Smooth muscle cell of the brain vasculature (primary cell): ENCODE measurements around the gene CIITA.
"Not testable (repeated sequence)": the region's sequence is repeated elsewhere in the genome, so short reads cannot be mapped to it uniquely, and the experiment has no call there.

ENCODE experiments used
- DNase-seq: peaks from one replicate; pipeline ENCODE4 v3.0.0-alpha.2; 2012; ENCODE audit warnings: low read depth, low spot score

Gene CIITA

DNA sequence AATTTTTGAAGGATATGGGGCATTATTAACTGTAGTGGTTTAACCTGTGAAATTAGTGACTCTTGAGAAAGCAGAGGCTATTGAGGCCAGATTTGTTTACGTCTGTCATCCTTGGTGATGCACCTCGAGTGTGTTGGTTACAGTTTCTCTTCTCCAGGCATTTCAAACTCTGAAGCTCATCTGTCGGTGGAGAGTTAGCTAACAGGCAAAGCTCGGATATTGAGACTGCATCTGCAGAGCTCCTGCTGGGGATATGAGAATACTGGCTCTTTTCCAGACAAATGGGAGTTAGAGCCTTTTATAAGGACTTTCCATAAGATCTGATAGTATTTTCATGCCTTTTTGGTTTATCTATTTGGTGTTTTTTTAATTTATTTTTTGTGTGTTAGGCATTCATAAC, 74.0 kb downstream of the CIITA start:
- no peak for DNase-seq

DNA sequence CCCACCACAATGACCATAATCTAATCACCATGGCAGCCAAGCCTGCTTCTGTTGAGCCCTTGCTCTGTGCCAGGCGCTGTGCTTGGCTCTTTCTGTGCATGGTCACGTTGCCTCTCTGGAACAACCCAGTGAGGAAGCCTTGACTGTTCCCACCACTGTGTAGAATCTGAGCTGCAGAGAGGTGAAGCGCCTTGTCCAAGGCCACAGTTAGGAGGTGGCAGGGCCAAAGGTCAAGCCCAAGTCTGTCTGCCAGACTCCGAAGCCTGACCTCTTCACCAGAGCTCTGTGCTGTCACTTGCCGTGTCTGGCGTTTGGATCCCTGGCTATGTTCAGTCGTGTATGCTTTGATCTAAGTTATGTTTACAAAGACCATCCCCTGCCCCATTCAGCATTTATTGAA, 77.9 kb downstream of the CIITA start:
- DNase-seq = no peak

DNA sequence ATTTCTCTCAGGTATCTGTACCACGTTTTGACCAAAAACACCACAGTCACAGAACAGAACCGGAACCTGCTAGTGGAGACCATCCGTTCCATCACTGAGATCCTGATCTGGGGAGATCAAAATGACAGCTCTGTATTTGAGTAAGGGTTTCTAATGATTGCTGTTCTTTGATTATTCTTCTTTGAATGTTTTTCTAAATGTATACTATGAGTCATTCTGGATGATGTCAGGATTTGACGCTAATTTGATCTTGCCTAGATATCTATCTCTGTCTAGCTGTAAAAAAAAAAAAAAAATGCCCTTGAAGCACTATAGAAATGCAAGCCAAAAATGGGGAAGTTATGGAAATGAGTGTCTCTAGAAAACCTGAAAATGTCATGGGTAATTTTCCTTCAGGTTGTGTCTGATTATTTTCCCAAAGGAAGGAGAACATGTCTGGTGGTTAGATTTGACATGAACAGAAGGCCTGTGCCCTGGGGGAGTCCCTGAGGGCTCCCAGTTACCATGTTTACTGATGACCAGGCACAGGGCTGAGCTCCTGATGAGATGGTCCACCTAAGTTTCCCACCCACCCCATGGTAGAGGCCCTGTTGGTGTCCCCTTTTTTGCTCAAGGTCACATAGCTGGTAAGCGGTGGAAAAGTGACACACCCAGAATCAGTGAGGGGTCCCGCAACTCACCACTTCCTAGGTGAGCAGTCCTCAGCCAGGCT, 80.9 kb downstream of the CIITA start:
- DNase-seq = no peak

DNA sequence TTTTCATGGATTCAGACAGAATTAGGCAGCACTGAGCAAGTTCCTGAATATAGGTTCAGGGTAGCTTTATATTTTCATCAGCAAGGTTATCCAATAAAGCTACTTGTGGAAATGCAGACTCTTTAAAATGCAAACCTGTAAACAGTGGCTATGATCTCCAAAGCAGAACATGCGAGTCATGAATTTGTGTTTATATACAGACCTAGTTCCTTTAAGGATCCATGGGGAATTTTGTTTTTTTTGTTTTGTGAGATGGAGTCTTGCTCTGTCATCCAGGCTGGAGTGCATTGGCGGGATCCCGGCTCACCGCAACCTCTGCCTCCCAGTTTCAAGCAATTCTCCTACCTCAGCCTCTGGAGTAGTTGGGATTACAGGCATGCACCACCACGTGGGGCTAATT, 82.2 kb downstream of the CIITA start:
- DNase-seq = no peak

DNA sequence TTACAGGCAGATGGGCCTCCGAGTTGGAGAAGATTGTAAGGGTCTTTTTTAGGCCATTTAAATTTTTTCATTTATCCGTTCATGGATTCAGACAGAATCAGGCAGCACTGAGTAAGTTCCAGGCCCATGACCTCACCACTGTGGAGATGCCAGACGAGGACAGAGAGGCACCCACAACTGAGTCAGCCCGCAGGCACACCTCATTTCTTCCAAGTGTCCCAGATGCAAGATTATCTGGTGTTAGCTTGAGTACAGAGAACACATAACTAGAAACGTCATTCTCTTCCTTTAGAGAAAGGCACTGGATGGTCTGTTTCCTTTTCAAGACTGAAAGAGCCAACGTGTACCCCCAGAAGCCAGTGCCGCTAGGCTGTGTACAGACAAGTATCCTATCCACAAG, 84.2 kb downstream of the CIITA start:
- DNase-seq = no peak

DNA sequence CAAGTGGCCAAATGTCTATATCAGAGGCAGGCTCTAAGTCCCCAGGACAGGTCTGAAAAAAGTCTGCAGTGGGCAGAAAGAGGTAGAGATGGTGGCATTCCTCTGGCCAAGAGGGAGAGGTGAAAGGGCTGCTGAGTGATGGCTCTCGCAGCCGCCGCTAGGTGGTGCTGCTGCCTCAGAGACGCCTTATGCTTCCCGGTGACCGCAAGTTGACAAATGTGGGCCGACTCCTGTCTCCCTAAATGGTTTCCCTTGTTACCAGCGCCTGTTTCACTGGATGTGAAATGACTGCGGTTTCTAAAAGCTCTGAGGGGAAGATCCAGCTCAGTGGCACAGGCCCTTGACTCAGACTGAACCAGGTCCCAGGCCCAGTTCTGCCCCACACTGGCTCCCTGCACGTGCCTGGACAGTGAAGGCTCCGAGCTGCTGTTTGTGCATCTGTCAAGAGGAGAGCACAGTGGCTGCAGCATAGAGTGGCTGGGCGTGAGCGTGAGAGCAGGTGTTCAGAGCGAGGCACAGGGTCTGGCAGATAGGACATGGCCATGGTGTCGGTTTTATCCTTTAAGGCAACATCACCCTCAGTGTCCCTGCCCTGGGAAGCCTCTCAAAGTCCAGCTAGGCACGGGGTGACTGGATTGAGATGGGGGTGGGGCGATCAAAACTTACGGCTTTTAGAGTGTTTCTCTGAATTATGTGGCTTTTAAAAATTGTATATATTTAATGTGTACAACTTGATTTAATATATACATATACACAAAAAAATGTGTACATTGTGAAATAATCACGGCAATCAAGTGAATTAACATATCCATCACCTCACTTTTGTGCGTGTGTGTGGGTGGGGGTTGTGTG, 87.3 kb downstream of the CIITA start:
- no peak for DNase-seq

DNA sequence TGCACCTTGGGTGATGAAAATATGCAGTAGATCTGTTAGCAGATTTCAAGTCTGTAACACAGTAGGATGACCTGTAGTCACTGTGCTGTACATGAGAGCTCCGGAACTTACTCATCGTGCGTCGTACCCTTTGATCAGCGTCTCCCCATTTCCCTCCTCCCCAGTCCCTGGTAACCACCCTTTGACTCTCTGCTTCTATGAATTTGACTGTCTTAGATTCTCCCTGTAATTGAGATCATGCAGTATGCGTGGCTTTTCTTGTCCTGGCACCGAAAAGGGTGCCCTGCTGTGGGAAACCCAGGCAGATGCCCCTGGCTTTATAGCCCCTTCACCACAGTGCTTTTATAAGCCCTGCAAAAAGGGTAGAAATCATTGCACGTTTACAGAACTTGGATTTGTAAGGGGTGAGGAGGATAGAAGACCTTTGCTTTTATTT, 87.9 kb downstream of the CIITA start:
- no peak for DNase-seq

DNA sequence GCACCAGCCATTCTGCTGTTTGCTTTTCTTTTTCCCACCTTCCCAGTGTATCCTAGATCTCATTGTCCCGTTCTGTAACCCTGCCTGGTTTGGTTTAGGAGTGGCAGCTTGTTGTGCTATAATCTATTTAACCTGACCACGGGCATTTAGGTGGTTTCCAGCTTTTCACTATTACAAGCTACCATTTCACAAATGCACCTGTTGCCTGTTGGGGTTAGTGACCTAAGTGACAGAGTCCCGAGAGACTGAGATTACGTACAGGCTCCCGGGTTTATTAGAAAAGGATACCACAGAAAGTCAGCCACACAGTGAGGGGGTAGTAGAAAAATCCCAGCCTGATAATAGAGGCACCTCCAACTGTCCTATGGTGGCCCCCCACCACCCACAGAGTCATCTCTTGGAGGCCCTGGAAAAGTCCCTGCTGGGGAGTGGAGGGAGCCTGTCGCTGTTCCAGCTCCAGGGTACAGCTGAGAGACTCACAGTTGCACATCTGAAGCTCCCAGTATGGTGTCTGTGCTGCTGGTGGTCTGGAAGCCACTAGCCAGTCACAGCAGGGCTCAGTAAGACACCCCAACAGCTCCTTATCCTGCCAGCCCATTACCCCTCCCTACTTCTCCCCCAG, 88.5 kb downstream of the CIITA start:
- DNase-seq = no peak

DNA sequence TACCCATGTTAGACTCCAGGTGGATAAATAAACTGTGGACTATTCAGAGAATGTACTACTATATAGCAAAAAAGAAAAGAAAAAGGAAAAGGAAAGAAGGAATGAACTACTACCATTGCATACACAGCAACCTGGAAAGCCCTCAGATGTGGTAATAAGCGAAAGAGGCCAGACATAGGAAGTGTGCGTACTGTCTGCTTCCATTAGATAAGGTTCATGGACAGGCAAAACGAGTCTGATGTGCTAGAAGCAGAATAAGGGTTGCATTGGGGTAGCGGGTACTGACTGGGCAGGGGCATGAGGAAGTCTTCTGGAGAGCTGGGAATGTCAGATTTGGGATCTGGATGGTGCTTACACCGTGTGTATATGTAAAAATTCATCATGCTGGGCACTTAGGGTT, 89.1 kb downstream of the CIITA start:
- no peak for DNase-seq

DNA sequence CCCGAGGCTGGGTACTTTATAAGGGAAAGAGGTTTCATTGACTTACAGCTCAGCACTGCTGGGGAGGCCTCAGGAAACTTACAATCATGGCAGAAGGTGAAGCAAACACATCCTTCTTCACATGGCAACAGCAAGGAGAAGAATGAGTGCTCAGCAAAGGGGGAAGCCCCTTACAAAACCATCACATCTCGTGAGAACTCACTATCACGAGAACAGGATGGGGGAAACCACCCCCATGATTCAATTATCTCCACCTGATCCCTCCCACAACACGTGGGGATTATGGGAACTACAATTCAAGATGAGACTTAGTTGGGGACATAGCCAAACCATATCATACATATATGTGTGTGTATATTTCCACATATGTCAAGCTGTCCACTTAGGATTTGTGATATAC, 89.6 kb downstream of the CIITA start:
- not testable (repeated sequence) for DNase-seq

DNA sequence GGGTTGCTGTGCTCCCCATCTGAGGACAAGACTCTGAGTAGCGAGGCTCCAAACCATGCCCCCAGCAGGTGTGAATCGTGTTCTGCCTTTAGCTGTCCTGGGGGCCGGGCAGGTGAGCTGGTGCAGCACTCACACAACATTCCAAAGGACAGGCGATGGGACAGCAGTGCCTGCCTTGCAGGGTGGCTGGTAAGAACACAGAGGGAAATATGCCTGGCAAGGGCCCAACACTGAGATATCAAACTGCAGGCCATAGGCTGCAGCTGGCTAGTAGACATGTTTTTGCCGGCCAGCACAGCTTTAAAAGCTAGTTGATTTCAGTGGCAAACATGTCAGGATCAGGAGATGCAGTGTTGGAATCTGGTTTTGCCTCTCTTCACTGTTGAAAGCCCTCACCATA, 91.0 kb downstream of the CIITA start:
- no peak for DNase-seq

DNA sequence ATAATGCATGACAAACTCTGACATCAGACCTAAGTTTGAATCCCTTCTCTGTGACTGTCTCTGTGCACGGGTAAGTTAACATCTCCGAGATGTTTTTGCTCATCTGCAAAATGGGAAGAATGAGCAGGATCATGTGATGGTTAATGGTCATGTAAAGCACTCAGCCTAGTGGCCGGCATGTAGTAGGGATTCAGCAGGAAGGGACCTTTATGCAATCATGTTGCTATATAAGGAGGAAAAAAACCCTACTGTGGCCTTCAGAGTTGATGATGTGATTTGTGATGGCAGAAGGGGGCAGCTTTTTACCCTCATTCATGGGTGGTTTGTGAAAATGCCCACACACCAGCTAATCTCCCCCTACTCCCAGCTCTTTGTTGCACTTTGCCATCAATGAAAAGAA, 91.5 kb downstream of the CIITA start:
- DNase-seq = no peak

DNA sequence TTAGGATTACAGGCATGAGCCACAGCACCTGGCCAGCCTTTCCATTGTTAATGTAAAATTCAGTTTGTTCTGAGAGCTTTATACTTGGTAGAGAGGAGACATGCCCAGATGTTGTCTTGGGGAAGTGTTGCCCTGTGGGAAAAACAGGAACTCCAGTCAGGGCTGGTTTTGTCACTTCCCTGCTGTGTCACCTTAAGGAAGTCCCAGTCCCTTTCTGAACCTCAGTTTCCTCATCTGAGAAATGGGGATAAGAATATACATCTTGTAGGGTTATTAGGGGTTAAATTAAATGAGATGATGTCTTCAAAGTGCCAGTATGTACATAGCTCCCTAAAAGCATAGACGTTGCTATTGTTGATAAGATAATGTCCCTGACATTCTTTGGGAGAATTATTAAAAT, 92.6 kb downstream of the CIITA start:
- no peak for DNase-seq

DNA sequence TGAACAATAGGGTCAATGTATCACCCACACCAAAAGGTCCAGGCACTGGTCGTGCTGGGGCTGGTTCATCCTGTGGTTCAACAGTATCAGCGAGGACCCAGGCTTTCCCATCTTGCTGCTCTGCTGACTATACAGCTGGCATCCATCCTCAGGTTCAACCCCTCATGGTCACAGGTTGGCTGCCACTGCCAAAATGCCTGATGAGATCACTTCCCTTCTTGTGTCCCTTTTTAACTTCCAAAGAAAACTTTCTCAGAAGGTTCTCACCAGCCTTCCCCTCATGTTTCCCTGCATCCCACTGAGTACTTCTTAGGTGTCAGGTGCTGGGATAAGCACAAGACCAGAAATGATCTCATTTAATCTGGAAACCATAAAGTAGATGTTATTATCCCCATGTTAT, 93.1 kb downstream of the CIITA start:
- no peak for DNase-seq

DNA sequence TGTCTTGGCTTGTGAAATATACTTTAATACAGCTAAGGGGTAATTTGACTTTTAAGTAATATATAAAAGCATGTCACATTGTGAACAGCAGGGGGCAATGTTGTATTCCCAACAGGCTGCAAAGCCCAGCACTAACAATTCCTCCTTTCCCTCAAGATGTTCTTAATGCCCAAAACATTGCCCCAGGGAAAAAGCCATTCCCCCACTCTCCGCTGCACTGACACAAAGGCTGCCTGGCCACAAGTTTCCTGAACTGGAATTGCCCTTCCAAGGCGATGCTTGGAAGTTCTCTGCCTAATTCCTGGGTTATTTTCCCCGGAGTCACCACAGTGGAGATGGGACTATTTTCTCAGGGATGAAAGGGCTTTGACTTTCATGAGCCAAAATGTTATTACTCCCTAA, 94.6 kb downstream of the CIITA start:
- peak; percentile 69 for DNase-seq

DNA sequence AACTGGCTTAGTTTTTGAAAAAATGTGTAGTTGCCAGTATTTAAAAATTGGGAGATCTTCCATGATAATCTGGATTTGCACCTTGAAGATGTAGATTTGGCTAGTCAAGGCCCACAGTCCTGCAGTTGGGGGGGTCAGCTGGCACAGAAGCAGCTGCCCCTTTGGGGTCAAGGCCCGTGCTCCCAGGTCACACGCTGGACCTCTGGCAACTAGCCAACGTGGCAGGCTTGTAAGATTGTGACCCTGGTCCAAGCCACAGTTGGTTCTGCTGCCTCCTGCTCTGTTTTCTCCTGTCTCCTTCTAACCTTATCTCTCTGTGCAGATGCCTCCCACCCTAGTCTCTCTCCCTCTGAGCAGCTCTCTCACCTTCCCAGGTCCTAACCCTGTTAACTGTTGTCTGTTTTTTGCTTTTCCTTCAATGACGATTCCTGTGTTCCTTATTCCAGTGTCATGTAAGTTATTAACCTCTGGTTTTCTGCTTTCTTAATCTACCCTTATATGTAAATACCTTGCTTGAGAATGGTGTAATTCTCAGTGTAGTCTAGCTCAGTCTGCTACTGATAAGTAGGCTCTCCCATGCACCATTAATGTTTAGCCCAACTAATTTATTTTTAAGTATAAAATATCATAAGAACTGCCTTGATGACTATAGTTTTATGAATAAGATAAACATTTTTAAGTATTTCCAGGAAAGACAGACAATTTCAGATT, 95.3 kb downstream of the CIITA start:
- no peak for DNase-seq

DNA sequence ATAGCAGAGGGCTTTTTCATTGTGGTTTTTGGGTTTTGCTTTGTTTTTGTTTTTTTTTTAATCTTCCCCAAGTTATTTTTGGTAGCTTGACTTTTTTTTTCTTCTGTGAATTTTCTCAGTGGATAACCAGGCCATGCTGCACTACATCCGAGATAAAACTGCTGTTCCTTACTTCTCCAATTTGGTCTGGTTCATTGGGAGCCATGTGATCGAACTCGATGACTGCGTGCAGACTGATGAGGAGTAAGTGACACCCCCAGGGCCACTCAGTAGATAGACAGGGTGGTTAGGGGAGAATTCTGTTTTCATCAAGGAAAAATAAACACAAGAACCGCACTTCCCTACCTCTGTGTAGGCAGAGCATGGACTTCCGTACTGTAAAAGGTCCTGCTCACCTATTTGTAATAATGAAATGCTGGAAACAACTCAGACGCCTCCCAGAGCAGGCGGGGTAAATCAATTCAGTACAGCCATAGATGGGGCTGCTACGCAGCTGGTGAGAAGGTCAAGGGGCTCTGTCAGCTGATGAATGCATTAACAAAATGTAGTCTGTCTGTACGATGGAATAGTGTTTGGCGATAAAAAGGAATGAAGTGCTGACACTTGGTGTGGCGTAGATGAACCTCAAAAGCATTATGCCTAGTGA, 95.9 kb downstream of the CIITA start:
- DNase-seq = no peak

DNA sequence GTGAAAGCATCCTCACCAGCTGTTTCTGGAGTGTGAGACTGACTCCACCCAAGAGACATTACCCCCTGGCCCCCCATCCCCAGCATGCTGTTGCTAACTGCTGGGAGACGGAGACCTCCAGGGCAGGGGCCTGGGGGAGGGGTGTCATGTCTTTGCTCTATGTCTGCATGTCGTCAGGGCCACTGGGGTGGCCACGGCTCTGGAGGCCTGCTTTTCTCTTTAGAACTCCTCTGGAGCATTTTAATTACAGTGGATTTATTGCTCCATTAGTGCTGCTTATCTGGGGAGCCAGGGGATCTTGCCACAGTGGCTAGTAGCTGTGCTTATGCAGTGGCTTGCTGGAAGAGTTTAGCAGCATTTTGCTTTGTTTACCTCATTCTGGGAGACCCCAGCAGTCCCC, 99.6 kb downstream of the CIITA start:
- DNase-seq = no peak

DNA sequence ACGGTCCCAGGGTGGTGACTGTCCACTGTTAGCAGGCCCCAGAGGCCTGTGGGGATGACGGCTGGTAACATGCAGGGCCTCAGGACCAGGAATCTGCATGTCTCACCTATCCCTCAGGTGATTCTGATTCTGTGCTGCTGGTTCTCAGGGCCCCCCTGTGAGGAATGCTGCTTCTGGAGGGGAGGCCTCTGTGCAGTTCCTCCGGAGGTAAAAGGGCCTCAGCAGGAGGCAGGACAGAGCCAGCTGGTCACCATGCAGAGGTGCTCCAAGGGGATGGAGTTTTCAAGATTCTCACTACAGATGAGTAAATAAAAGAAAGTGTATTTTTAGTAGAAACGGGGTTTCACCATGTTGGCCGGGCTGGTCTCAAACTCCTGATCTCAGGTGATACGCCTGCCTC, 101.1 kb downstream of the CIITA start:
- DNase-seq = no peak

DNA sequence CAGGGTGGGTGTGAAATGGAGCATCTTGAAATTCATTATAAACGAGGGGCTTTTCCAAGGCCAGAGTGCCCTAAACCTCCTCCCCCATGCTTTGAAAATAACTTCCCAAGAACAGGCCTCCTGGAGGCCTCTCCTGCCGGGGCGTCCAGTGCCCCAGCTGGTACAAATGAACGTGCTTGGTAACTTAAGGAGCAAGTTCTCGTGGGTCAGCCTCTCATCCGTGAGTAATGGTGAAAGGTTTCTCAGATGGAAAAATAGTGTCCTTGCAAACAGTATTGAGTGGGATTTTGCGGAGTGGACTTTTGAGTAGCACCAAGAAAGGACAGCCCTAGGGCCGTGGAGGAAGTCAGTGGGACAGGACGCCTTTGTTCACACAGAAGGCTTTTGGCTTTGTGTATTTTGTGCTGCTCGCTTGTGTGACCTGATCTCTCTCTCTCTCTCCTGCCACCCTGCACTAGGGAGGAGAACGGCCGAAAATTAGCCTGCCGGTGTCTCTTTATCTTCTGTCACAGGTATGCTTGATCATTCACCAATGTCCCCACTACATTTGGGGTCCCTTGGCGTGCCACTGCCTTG, 102.0 kb downstream of the CIITA start:
- DNase-seq = no peak
